WTC11 (cell line): ENCODE data around the gene ERP29. TPM values are rescaled to one million over a fixed set of nuclear protein-coding genes. Genes with fewer than 3 reads are reported as not detected.
A peak's percentile ranks its signal among the peaks of the same experiment; 100 is the strongest.

Source experiments
- ATAC-seq: fragments of 200-7000 bp; cut with Tn5 transposase; 2 replicates; pipeline ENCODE4 v1.10.0; 2021; ENCODE audit warnings: mild to moderate bottlenecking, moderate library complexity
- CTCF ChIA-PET: fragments of 300-600 bp; sonication (Branson Sonifier 250); formaldehyde crosslinking; loops from one replicate; lab custom pipeline; 2021; ENCODE audit warnings: antibody characterized with exemption; lab: Charles Lee
- POLR2A ChIA-PET: fragments of 350-600 bp; sonication (Branson Sonifier 250); formaldehyde crosslinking; loops from one replicate; lab custom pipeline; 2021; ENCODE audit warnings: antibody characterized with exemption; lab: Charles Lee
- DNase-seq: peaks from one replicate; pipeline ENCODE4 v3.0.0; 2021; ENCODE audit warnings: low spot score
- H3K27ac Mint-ChIP-seq: 2 replicates; pipeline ENCODE4 v1.8.0; 2021; ENCODE audit warnings: mixed read lengths
- H3K27me3 Mint-ChIP-seq: 2 replicates; pipeline ENCODE4 v1.8.0; 2021; ENCODE audit warnings: low read depth, mild to moderate bottlenecking, moderate library complexity, mixed read lengths
- H3K36me3 Mint-ChIP-seq: 2 replicates; pipeline ENCODE4 v1.8.0; 2021; ENCODE audit warnings: mixed read lengths
- H3K4me1 Mint-ChIP-seq: 2 replicates; pipeline ENCODE4 v1.8.0; 2022; ENCODE audit warnings: mixed read lengths
- H3K4me3 Mint-ChIP-seq: 2 replicates; pipeline ENCODE4 v1.8.0; 2021; ENCODE audit warnings: mild to moderate bottlenecking, moderate library complexity, mixed read lengths
- H3K9me3 Mint-ChIP-seq: 2 replicates; pipeline ENCODE4 v1.8.0; 2021; ENCODE audit warnings: mixed read lengths
- IRF2 ChIP-seq: sonication (generic); formaldehyde crosslinking; IDR thresholded peaks from 2 replicates; pipeline ENCODE4 v1.8.0; 2022; ENCODE audit warnings: low read depth, missing genetic modification reagents, borderline replicate concordance
- JUN ChIP-seq: sonication (generic); formaldehyde crosslinking; IDR thresholded peaks from 2 replicates; pipeline ENCODE4 v1.8.0; 2023; ENCODE audit warnings: mild to moderate bottlenecking, missing genetic modification reagents
- NFATC4 ChIP-seq: fragments of 250-450 bp; sonication (Bioruptor Pico); IDR thresholded peaks from 2 replicates; pipeline ENCODE4 v1.9.0; 2021; ENCODE audit warnings: mild to moderate bottlenecking
- NFYB ChIP-seq: sonication (generic); formaldehyde crosslinking; conservative IDR thresholded peaks from 2 replicates; pipeline ENCODE4 v1.8.0; 2022; ENCODE audit warnings: low read depth, missing genetic modification reagents
- TCF7 ChIP-seq: sonication (generic); formaldehyde crosslinking; IDR thresholded peaks from 2 replicates; pipeline ENCODE4 v1.8.0; 2022; ENCODE audit warnings: mild to moderate bottlenecking, low read depth, missing genetic modification reagents, moderate library complexity
- TEAD4 ChIP-seq: sonication (generic); formaldehyde crosslinking; IDR thresholded peaks from 2 replicates; pipeline ENCODE4 v1.8.0; 2022; ENCODE audit warnings: mild to moderate bottlenecking, missing genetic modification reagents
- ZBTB21 ChIP-seq: sonication (generic); formaldehyde crosslinking; IDR thresholded peaks from 2 replicates; pipeline ENCODE4 v1.8.1; 2023; ENCODE audit warnings: mild to moderate bottlenecking, missing genetic modification reagents, borderline replicate concordance
- ZNF263 ChIP-seq: sonication (generic); formaldehyde crosslinking; IDR thresholded peaks from 2 replicates; pipeline ENCODE4 v1.8.1; 2022; ENCODE audit warnings: low read depth, mild to moderate bottlenecking, moderate library complexity, missing genetic modification reagents
- total RNA-seq: library from RNA; stranded (reverse); gene quantifications from 3 replicates; pipeline ENCODE4 v1.2.3, GENCODE V29; 2021
- TF ChIP-seq, protein P1 (sequence below): sonication (generic); formaldehyde crosslinking; IDR thresholded peaks from 2 replicates; pipeline ENCODE4 v1.8.1; 2023; ENCODE audit warnings: mild to moderate bottlenecking, missing genetic modification reagents
- TF ChIP-seq, protein P2 (sequence below): fragments of 250-450 bp; sonication (Bioruptor Pico); IDR thresholded peaks from 2 replicates; pipeline ENCODE4 v1.9.0; 2021; ENCODE audit warnings: mild to moderate bottlenecking
- TF ChIP-seq, protein P3 (sequence below): sonication (generic); formaldehyde crosslinking; IDR thresholded peaks from 2 replicates; pipeline ENCODE4 v1.8.1; 2022; ENCODE audit warnings: missing genetic modification reagents, borderline replicate concordance
- TF ChIP-seq, protein P4 (sequence below): sonication (generic); formaldehyde crosslinking; IDR thresholded peaks from 2 replicates; pipeline ENCODE4 v1.8.1; 2022; ENCODE audit warnings: low read depth, mild to moderate bottlenecking, moderate library complexity, missing genetic modification reagents, borderline replicate concordance
- TF ChIP-seq, protein P5 (sequence below): sonication (generic); formaldehyde crosslinking; IDR thresholded peaks from 2 replicates; pipeline ENCODE4 v1.8.1; 2023; ENCODE audit warnings: mild to moderate bottlenecking, missing genetic modification reagents
- TF ChIP-seq, protein P6 (sequence below): sonication (generic); formaldehyde crosslinking; IDR thresholded peaks from 2 replicates; pipeline ENCODE4 v1.8.0; 2023; ENCODE audit warnings: mild to moderate bottlenecking, missing genetic modification reagents

Gene ERP29
- total RNA-seq, 1 experiment from 2014 or later = 162 TPM

DNA sequence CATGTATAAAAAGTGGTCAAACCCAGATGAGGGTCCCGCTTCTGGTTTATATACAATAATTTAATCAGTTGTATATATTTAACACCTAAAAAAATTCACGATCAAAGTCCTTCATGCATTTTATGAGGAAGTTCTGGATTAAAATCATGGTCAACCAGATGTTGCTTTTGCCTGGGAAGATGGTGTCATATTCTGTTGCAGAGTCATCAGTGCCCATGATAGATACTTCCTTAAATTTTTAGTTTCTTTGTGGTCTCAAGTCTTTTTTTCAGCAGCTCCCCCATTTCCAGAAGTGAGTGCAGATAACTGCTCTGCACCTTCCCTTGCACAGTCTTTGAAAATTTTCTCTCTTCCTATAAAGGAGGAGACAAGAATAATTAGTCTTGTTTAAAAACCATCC, 16.1 kb downstream of the ERP29 start:
- ChIA-PET CTCF (no interaction called here), POLR2A (no interaction called here)
- H3K9me3 Mint-ChIP-seq = no peaks in the 10 kb centered on the region
- H3K4me3 Mint-ChIP-seq = no peak overlapping the region
- H3K36me3 Mint-ChIP-seq = peaks cover 40% of the 10 kb centered on the region
- ATAC-seq = no peak
- H3K4me1 Mint-ChIP-seq = peaks cover 18% of the 10 kb centered on the region
- TF ChIP-seq IRF2 (CRISPR knock-in tag) (no peak), TEAD4 (no peak), NFYB (CRISPR knock-in tag) (no peak)
- H3K27ac Mint-ChIP-seq = no peak overlapping the region
- no peaks in the 10 kb centered on the region for H3K27me3 Mint-ChIP-seq
- DNase-seq = no peak

DNA sequence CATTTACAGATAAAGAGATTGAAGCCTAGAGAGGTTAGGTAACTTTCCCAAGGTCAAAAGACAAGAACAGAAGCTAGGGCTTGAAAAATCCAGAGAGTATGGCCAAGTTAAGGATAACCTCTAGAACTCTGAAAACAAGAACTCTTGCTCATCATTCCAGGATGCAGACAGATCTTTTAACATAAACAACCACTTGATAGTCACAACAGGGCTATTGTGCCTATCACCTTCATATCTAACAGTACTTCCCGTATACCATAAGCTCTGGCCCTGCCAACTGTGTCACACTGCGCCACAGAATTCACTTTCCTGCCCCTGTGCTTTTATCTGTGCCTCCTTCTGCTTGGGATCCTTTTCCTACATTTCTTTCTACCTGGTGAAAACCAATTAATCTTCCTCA, 18.2 kb downstream of the ERP29 start:
- no peak overlapping the region for H3K4me3 Mint-ChIP-seq
- peaks cover 22% of the 10 kb centered on the region for H3K4me1 Mint-ChIP-seq
- DNase-seq = no peak
- TF ChIP-seq ZBTB21 (no peak), NFYB (CRISPR knock-in tag) (no peak), ZNF263 (CRISPR knock-in tag) (no peak), JUN (CRISPR knock-in tag) (no peak)
- TF ChIP-seq, protein P1, sequence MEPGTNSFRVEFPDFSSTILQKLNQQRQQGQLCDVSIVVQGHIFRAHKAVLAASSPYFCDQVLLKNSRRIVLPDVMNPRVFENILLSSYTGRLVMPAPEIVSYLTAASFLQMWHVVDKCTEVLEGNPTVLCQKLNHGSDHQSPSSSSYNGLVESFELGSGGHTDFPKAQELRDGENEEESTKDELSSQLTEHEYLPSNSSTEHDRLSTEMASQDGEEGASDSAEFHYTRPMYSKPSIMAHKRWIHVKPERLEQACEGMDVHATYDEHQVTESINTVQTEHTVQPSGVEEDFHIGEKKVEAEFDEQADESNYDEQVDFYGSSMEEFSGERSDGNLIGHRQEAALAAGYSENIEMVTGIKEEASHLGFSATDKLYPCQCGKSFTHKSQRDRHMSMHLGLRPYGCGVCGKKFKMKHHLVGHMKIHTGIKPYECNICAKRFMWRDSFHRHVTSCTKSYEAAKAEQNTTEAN (CRISPR knock-in tag) = no peak
- TF ChIP-seq, protein P2, sequence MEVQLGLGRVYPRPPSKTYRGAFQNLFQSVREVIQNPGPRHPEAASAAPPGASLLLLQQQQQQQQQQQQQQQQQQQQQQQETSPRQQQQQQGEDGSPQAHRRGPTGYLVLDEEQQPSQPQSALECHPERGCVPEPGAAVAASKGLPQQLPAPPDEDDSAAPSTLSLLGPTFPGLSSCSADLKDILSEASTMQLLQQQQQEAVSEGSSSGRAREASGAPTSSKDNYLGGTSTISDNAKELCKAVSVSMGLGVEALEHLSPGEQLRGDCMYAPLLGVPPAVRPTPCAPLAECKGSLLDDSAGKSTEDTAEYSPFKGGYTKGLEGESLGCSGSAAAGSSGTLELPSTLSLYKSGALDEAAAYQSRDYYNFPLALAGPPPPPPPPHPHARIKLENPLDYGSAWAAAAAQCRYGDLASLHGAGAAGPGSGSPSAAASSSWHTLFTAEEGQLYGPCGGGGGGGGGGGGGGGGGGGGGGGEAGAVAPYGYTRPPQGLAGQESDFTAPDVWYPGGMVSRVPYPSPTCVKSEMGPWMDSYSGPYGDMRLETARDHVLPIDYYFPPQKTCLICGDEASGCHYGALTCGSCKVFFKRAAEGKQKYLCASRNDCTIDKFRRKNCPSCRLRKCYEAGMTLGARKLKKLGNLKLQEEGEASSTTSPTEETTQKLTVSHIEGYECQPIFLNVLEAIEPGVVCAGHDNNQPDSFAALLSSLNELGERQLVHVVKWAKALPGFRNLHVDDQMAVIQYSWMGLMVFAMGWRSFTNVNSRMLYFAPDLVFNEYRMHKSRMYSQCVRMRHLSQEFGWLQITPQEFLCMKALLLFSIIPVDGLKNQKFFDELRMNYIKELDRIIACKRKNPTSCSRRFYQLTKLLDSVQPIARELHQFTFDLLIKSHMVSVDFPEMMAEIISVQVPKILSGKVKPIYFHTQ (CRISPR knock-in tag) = no peak
- TF ChIP-seq, protein P3, sequence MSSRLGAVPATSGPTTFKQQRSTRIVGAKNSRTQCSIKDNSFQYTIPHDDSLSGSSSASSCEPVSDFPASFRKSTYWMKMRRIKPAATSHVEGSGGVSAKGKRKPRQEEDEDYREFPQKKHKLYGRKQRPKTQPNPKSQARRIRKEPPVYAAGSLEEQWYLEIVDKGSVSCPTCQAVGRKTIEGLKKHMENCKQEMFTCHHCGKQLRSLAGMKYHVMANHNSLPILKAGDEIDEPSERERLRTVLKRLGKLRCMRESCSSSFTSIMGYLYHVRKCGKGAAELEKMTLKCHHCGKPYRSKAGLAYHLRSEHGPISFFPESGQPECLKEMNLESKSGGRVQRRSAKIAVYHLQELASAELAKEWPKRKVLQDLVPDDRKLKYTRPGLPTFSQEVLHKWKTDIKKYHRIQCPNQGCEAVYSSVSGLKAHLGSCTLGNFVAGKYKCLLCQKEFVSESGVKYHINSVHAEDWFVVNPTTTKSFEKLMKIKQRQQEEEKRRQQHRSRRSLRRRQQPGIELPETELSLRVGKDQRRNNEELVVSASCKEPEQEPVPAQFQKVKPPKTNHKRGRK (CRISPR knock-in tag) = no peak
- TF ChIP-seq, protein P4, sequence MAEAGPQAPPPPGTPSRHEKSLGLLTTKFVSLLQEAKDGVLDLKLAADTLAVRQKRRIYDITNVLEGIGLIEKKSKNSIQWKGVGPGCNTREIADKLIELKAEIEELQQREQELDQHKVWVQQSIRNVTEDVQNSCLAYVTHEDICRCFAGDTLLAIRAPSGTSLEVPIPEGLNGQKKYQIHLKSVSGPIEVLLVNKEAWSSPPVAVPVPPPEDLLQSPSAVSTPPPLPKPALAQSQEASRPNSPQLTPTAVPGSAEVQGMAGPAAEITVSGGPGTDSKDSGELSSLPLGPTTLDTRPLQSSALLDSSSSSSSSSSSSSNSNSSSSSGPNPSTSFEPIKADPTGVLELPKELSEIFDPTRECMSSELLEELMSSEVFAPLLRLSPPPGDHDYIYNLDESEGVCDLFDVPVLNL (CRISPR knock-in tag) = no peak
- H3K27ac Mint-ChIP-seq = peak overlapping the region; percentile 43; the same call in 1 of the 2 replicates
- ATAC-seq = no peak
- H3K9me3 Mint-ChIP-seq = no peaks in the 10 kb centered on the region
- peaks cover 50% of the 10 kb centered on the region for H3K36me3 Mint-ChIP-seq
- ChIA-PET CTCF (interaction anchor here (0.6 kb wide), 1 partner anchor 18 kb away, joined by 4 read pairs; the partner anchor contains the start of genes ERP29 and TMEM116), POLR2A (no interaction called here)
- H3K27me3 Mint-ChIP-seq = no peaks in the 10 kb centered on the region

DNA sequence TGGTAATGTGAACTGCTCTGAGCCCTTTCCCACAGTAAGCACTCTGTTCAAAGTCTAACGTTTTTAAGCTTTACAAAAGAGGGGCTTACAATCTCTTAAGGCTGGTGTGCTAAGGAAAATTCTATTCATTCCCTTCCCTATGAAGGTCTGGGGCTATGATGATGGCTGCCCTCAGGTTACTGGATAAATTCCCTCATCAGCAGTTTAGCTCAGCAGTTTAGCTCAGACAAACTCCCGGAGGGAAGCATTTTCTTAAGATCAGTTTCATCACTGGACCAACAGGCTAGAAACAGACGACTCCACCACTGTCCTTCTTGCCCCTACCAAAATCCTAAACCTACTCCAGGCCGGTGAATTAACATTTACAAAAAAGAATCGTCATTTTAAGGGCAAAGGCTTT, 19.1 kb downstream of the ERP29 start:
- no peak overlapping the region for H3K4me3 Mint-ChIP-seq
- peaks cover 22% of the 10 kb centered on the region for H3K4me1 Mint-ChIP-seq
- H3K36me3 Mint-ChIP-seq = peaks cover 57% of the 10 kb centered on the region
- no peaks in the 10 kb centered on the region for H3K27me3 Mint-ChIP-seq
- no peak for DNase-seq
- POLR2A ChIA-PET = no interaction called here
- TF ChIP-seq, protein P5, sequence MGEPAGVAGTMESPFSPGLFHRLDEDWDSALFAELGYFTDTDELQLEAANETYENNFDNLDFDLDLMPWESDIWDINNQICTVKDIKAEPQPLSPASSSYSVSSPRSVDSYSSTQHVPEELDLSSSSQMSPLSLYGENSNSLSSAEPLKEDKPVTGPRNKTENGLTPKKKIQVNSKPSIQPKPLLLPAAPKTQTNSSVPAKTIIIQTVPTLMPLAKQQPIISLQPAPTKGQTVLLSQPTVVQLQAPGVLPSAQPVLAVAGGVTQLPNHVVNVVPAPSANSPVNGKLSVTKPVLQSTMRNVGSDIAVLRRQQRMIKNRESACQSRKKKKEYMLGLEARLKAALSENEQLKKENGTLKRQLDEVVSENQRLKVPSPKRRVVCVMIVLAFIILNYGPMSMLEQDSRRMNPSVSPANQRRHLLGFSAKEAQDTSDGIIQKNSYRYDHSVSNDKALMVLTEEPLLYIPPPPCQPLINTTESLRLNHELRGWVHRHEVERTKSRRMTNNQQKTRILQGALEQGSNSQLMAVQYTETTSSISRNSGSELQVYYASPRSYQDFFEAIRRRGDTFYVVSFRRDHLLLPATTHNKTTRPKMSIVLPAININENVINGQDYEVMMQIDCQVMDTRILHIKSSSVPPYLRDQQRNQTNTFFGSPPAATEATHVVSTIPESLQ (CRISPR knock-in tag) = no peak
- TF ChIP-seq TCF7 (CRISPR knock-in tag) (no peak), NFATC4 (CRISPR knock-in tag) (no peak)
- TF ChIP-seq, protein P6, sequence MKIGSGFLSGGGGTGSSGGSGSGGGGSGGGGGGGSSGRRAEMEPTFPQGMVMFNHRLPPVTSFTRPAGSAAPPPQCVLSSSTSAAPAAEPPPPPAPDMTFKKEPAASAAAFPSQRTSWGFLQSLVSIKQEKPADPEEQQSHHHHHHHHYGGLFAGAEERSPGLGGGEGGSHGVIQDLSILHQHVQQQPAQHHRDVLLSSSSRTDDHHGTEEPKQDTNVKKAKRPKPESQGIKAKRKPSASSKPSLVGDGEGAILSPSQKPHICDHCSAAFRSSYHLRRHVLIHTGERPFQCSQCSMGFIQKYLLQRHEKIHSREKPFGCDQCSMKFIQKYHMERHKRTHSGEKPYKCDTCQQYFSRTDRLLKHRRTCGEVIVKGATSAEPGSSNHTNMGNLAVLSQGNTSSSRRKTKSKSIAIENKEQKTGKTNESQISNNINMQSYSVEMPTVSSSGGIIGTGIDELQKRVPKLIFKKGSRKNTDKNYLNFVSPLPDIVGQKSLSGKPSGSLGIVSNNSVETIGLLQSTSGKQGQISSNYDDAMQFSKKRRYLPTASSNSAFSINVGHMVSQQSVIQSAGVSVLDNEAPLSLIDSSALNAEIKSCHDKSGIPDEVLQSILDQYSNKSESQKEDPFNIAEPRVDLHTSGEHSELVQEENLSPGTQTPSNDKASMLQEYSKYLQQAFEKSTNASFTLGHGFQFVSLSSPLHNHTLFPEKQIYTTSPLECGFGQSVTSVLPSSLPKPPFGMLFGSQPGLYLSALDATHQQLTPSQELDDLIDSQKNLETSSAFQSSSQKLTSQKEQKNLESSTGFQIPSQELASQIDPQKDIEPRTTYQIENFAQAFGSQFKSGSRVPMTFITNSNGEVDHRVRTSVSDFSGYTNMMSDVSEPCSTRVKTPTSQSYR (CRISPR knock-in tag) = no peak
- TF ChIP-seq, all 79 proteins: peak for 0
- no peaks in the 10 kb centered on the region for H3K9me3 Mint-ChIP-seq
- H3K27ac Mint-ChIP-seq = peak overlapping the region; percentile 66
- CTCF ChIA-PET = interaction anchor here (0.6 kb wide), 1 partner anchor 164 kb away, joined by 4 read pairs; no protein-coding TSS in a partner anchor
- no peak for ATAC-seq
